Measurements from ENCODE around the gene ZNF532.

GRCh38 chr18:59015531-59016152 is 151.0 kb downstream of the ZNF532 start:
- no peak for TF ChIP-seq CTCF (IDR thresholded peaks at IDR 0.05)
- TF ChIP-seq POLR2A (IDR thresholded peaks at IDR 0.05), result no peak

Data from upper lobe of left lung (tissue), 4 donors.